ENCODE results near the gene SLC9B1. TPM values are rescaled to one million over a fixed set of nuclear protein-coding genes. Genes with fewer than 3 reads are reported as not detected.
"Not testable (repeated sequence)": the region's sequence is repeated elsewhere in the genome, so short reads cannot be mapped to it uniquely, and the experiment has no call there.

The SLC9B1 gene
- total RNA-seq, 1 donor from 2014 or later = 1.1 TPM

DNA sequence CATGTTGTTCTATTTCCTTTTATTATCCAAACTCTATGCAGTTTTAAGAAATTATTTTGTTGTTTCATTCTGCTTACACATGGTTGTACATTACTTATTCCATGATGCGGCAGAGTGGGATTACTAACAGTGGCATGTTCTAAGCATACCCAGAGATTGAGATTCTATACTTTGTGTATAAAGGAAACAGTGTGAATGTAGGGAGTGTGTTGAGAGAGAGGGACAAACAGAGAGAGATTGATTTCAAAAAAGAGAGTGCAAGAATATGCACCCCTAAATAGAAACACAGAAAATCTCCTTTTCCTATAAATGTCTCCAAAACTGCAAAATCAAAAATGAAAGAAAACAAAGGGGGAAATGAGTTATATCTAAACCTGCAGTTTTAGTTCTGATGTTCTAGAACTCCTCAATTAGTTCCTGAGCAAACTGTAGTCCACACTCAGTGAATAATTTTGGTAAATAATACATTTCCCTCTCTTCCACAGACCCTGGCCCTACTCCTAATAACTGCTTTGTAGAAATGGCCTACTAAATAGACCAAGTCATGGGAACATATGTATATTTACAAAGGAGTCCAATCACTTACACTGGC is 31.0 kb downstream of the SLC9B1 start:
- no peak for TF ChIP-seq CTCF (IDR thresholded peaks at IDR 0.05)
- no peaks in the 10 kb centered on the region for H3K9me3 Mint-ChIP-seq (ENCODE audit: low read depth)
- no peak overlapping the region for H3K4me3 Mint-ChIP-seq (ENCODE audit: unreplicated experiment)
- H3K4me1 Mint-ChIP-seq (ENCODE audit: low read depth) = no peaks in the 10 kb centered on the region
- no peak overlapping the region for H3K27ac Mint-ChIP-seq (ENCODE audit: unreplicated experiment)
- DNase-seq (ENCODE audit: low spot score) = no peak
- no peaks in the 10 kb centered on the region for H3K27me3 Mint-ChIP-seq (ENCODE audit: low read depth)
- H3K36me3 Mint-ChIP-seq (ENCODE audit: low read depth) = no peaks in the 10 kb centered on the region

DNA sequence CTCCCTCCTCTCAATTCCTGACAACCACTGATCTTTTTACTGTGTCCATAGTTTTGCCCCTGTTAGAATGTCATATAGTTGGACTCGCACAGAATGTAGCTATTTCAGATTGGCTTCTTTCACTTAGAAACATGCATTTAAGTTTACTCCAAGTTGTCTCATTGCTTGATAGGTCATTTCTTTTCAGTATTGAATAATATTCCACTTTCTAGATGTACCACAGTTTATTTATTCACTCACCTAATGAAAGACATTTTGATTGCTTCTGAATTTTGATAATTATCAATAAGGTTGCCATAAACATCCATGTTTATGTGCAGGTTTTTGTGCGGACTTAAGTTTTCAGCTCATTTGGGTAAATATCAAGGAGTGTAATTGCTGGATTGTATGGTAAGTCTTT is 38.5 kb downstream of the SLC9B1 start:
- peaks cover 4% of the 10 kb centered on the region for H3K27me3 Mint-ChIP-seq (ENCODE audit: low read depth)
- H3K27ac Mint-ChIP-seq (ENCODE audit: unreplicated experiment) = no peak overlapping the region
- no peaks in the 10 kb centered on the region for H3K4me1 Mint-ChIP-seq (ENCODE audit: low read depth)
- H3K4me3 Mint-ChIP-seq (ENCODE audit: unreplicated experiment) = no peak overlapping the region
- TF ChIP-seq CTCF (IDR thresholded peaks at IDR 0.05) = no peak
- peaks cover 21% of the 10 kb centered on the region for H3K9me3 Mint-ChIP-seq (ENCODE audit: low read depth)
- DNase-seq (ENCODE audit: low spot score) = no peak
- no peaks in the 10 kb centered on the region for H3K36me3 Mint-ChIP-seq (ENCODE audit: low read depth)

DNA sequence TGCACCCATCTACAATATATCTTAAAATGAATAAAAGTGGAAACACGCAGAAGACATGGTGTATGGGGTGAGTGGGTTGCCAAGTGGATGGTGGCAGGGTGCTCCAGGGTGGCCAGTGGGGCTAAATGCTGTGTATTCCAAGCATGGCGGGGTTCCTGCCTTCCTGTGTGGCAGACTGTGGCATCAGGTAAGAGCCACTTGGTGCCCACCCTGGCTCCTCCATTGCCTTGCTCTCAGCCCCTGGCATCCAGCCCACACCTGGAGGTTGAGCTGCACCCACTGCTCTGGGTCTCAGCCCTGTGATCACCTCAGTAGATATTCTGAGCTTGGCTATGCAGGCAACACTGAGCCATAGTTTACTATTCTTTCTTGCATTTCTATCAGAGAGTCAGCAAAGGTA is 57.7 kb downstream of the SLC9B1 start:
- H3K27me3 Mint-ChIP-seq (ENCODE audit: low read depth); H3K4me3 Mint-ChIP-seq (ENCODE audit: unreplicated experiment); H3K4me1 Mint-ChIP-seq (ENCODE audit: low read depth); DNase-seq (ENCODE audit: low spot score); H3K27ac Mint-ChIP-seq (ENCODE audit: unreplicated experiment); H3K36me3 Mint-ChIP-seq (ENCODE audit: low read depth): not testable (repeated sequence)
- H3K9me3 Mint-ChIP-seq (ENCODE audit: low read depth) = peaks cover 12% of the 10 kb centered on the region

DNA sequence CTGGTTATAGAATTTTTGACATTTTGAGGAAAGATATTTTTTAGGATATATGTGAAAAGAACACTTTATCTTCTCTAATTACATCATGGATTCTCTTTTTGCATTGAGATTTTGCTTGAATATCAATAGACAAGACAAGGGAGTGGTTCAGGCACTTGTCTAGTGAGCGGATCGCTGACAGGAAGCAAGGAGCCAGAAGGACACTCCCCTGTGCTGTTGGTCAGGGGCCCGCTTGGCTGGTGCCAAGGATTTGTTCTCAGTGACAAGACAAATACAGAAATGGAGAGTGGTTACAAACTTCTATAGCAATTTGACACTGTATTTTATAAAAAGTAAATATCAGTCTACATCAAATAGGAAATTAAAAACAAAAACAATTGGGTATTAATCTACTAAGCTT is 60.0 kb downstream of the SLC9B1 start:
- Mint-ChIP-seq H3K4me3 (ENCODE audit: unreplicated experiment) (no peak overlapping the region), H3K36me3 (ENCODE audit: low read depth) (no peaks in the 10 kb centered on the region), H3K27ac (ENCODE audit: unreplicated experiment) (no peak overlapping the region), H3K4me1 (ENCODE audit: low read depth) (peaks cover 3% of the 10 kb centered on the region), H3K27me3 (ENCODE audit: low read depth) (peaks cover 12% of the 10 kb centered on the region), H3K9me3 (ENCODE audit: low read depth) (peaks cover 16% of the 10 kb centered on the region)
- no peak for TF ChIP-seq CTCF (IDR thresholded peaks at IDR 0.05)
- DNase-seq (ENCODE audit: low spot score) = no peak

GRCh38 chr4:102945066-102945465 is 74.4 kb downstream of the SLC9B1 start:
- H3K36me3 Mint-ChIP-seq (ENCODE audit: low read depth) = peaks cover 1% of the 10 kb centered on the region
- peaks cover 11% of the 10 kb centered on the region for H3K9me3 Mint-ChIP-seq (ENCODE audit: low read depth)
- no peak for TF ChIP-seq CTCF (IDR thresholded peaks at IDR 0.05)
- H3K4me1 Mint-ChIP-seq (ENCODE audit: low read depth) = no peaks in the 10 kb centered on the region
- no peak overlapping the region for H3K27ac Mint-ChIP-seq (ENCODE audit: unreplicated experiment)
- H3K4me3 Mint-ChIP-seq (ENCODE audit: unreplicated experiment) = no peak overlapping the region
- peaks cover 20% of the 10 kb centered on the region for H3K27me3 Mint-ChIP-seq (ENCODE audit: low read depth)
- DNase-seq (ENCODE audit: low spot score) = no peak

GRCh38 chr4:102938063-102938462 is 81.4 kb downstream of the SLC9B1 start:
- not testable (repeated sequence) for H3K4me1 Mint-ChIP-seq (ENCODE audit: low read depth); H3K36me3 Mint-ChIP-seq (ENCODE audit: low read depth); H3K27ac Mint-ChIP-seq (ENCODE audit: unreplicated experiment); H3K4me3 Mint-ChIP-seq (ENCODE audit: unreplicated experiment); DNase-seq (ENCODE audit: low spot score)
- Mint-ChIP-seq H3K27me3 (ENCODE audit: low read depth) (peaks cover 30% of the 10 kb centered on the region), H3K9me3 (ENCODE audit: low read depth) (peaks cover 15% of the 10 kb centered on the region)
